ENCODE measurements around the gene KIF5B. TPM values are rescaled to one million over a fixed set of nuclear protein-coding genes. Genes with fewer than 3 reads are reported as not detected.

The KIF5B gene
- total and polyA plus RNA-seq, 2 of the 8 experiments (the other 6 are each of a cell fraction or from before 2014, with no cell fraction given): 9.8 to 68.4 TPM

DNA sequence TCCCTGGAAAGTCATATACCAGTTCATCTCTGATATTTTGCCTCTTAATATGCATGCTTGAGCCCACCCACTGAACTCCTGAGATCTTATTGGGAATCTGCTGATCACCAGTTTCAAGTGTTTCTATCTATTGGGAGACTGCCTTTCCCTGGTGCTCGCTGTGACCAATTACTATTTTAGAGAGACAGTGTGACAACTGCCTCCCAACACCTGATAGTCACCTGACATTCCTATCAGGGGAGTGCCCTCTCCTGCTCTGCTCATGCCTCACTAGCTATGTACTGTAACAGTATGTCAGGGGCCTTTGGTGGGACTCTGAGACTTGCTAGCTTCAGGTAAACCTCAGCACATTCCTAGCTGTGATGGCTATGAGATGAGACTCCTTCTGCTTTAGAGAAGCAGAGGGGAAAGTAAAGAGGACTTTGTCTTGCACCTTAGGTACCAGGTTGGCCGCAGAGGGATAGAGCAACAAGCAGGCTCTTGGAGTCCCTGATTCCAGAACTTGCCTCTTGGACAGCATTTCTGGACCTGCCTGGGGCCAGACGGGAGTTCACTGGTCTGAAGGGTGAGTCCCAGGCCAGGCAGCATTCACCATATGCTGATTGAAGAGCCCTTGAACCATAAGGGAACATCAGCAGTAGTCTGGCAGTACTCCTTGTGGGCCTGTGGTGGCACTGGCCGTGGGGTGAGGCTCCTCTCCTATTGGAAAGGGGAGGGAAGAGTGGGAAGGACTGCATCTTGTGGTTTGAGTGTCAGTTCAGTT lies 93.2 kb downstream of the KIF5B start:
- Histone ChIP-seq H3K56ac (replicated peaks; ENCODE audit: insufficient read length, low read depth, low read length) (no peak overlapping the region), H3K18ac (ENCODE audit: extremely low read depth, low read length) (no peak overlapping the region), H4K20me1 (replicated peaks in 1 of 2; ENCODE audit: control insufficient read depth in 1 of 2, insufficient read depth in 2 of 2, low read length in 2 of 2) (no peaks in the 10 kb centered on the region), H3K9ac (replicated peaks in 1 of 4; ENCODE audit: extremely low read depth in 1 of 4, low read depth in 3 of 4, low read length in 3 of 4) (no peak overlapping the region), H3K4ac (replicated peaks; ENCODE audit: insufficient read length, low read depth, low read length) (no peak overlapping the region), H4K91ac (replicated peaks; ENCODE audit: insufficient read length, low read length) (no peak overlapping the region), H3K14ac (ENCODE audit: insufficient read length) (no peak overlapping the region), H2AK5ac (ENCODE audit: low read depth, low read length) (no peak overlapping the region), H3K23me2 (ENCODE audit: low read depth, low read length) (no peaks in the 10 kb centered on the region), H3K4me2 (ENCODE audit: insufficient read depth in 1 of 2, low read depth in 2 of 2, low read length in 2 of 2) (no peak overlapping the region), H4K8ac (ENCODE audit: extremely low read depth, insufficient read depth, low read length) (peak overlapping the region; percentile 62; the same call in 1 of the 2 replicates), H2BK12ac (ENCODE audit: low read depth, low read length) (no peak overlapping the region), H2BK20ac (ENCODE audit: low read length) (no peak overlapping the region), H3K27ac (ENCODE audit: low read depth, low read length) (no peak overlapping the region), H3K27me3 (replicated peaks in 1 of 4; ENCODE audit: control insufficient read depth in 3 of 4, extremely low read depth in 1 of 4, insufficient read depth in 3 of 4, low read length in 3 of 4) (no peaks in the 10 kb centered on the region), H2AFZ (ENCODE audit: low read length) (no peak overlapping the region), H3K4me1 (replicated peaks in 1 of 4; ENCODE audit: control insufficient read depth in 3 of 4, insufficient read depth in 4 of 4, low read length in 3 of 4) (no peaks in the 10 kb centered on the region), H3K4me3 (ENCODE audit: extremely low read depth in 1 of 4, insufficient read depth in 2 of 4, low read depth in 3 of 4, low read length in 4 of 4) (no peak overlapping the region), H4K5ac (ENCODE audit: insufficient read length, low read depth, low read length) (no peak overlapping the region), H3K9me3 (ENCODE audit: insufficient read depth in 2 of 2, low read depth in 1 of 2, low read length in 1 of 2) (no peaks in the 10 kb centered on the region), H3K79me1 (ENCODE audit: low read depth, low read length) (no peaks in the 10 kb centered on the region), H3K79me2 (ENCODE audit: control insufficient read depth in 1 of 2, insufficient read depth in 2 of 2, low read length in 2 of 2) (no peaks in the 10 kb centered on the region), H3K36me3 (ENCODE audit: control insufficient read depth in 2 of 4, insufficient read depth in 4 of 4, low read length in 3 of 4) (no peaks in the 10 kb centered on the region), H3K23ac (ENCODE audit: insufficient read length) (no peak overlapping the region), H2BK15ac (ENCODE audit: low read length) (no peak overlapping the region), H2BK120ac (replicated peaks; ENCODE audit: low read depth, low read length) (no peak overlapping the region), H2BK5ac (ENCODE audit: low read depth, low read length) (no peak overlapping the region)
- POLR2A ChIA-PET (ENCODE audit: partially characterized antibody): no interaction called here
- CTCF ChIA-PET (ENCODE audit: partially characterized antibody): interaction anchor here (1.4 kb wide), 1 partner anchor 127 kb away, joined by 3 read pairs; no protein-coding TSS in a partner anchor
- no peak for DNase-seq (ENCODE audit: low read depth in 1 of 2, low spot score in 2 of 2)
- no peak for FAIRE-seq
- 84% methylated on average over 4 of the region's 4 CpGs; no CpG with 5 or more reads in 1 of the 2 experiments for WGBS, 2 experiments (ENCODE audit: extremely low coverage in 1 of 2, insufficient coverage in 1 of 2, insufficient read length in 1 of 2, insufficient replicate concordance in 2 of 2, low coverage in 1 of 2, low lambda C conversion rate in 2 of 2, missing lambda C conversion rate in 1 of 2)
- no peak for TF ChIP-seq E2F6 (IDR thresholded peaks at IDR 0.05)
- TF ChIP-seq TEAD4 (IDR thresholded peaks at IDR 0.05; ENCODE audit: low read depth, low read length): no peak
- no peak for TF ChIP-seq RBBP5 (IDR thresholded peaks at IDR 0.05; ENCODE audit: borderline replicate concordance, low read depth, low read length)
- no peak for TF ChIP-seq RXRA (IDR thresholded peaks at IDR 0.05; ENCODE audit: insufficient read depth, low read depth, low read length)
- TF ChIP-seq CBX8 (IDR thresholded peaks at IDR 0.05; ENCODE audit: borderline replicate concordance, low read depth, low read length): no peak
- no peak for TF ChIP-seq EGR1 (IDR thresholded peaks at IDR 0.05; ENCODE audit: borderline replicate concordance, low read depth, low read length)
- TF ChIP-seq, protein P1, sequence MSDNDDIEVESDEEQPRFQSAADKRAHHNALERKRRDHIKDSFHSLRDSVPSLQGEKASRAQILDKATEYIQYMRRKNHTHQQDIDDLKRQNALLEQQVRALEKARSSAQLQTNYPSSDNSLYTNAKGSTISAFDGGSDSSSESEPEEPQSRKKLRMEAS (IDR thresholded peaks at IDR 0.05): no peak
- no peak for TF ChIP-seq BACH1 (IDR thresholded peaks at IDR 0.05; ENCODE audit: low read length)
- no peak for TF ChIP-seq NRF1 (IDR thresholded peaks at IDR 0.05; ENCODE audit: low read depth, low read length)
- TF ChIP-seq EZH2 (IDR thresholded peaks at IDR 0.05; ENCODE audit: low read depth, low read length, severe bottlenecking): no peak
- no peak for TF ChIP-seq RNF2 (IDR thresholded peaks at IDR 0.05; ENCODE audit: borderline replicate concordance, low read depth, low read length, missing control alignments, poor library complexity, severe bottlenecking)
- TF ChIP-seq GTF2F1 (IDR thresholded peaks at IDR 0.05; ENCODE audit: borderline replicate concordance, low read depth, low read length): no peak
